Measurements from ENCODE around the gene ETV6. TPM values are rescaled to one million over a fixed set of nuclear protein-coding genes. Genes with fewer than 3 reads are reported as not detected.

ETV6 gene
- total RNA-seq, 4 donors from 2014 or later: 17.7 to 27.1 (median 25.0) TPM

- no peak for DNase-seq (ENCODE audit: low spot score in 2 of 2)
- intact Hi-C loops (cut with DNase I; ENCODE audit: low total_unique reads): no loop called here
- 78 to 85% methylated on average over 2 of the region's 2 CpGs for WGBS, 2 donors
- no peak for TF ChIP-seq POLR2A (IDR thresholded peaks at IDR 0.05)
- TF ChIP-seq, protein P1, sequence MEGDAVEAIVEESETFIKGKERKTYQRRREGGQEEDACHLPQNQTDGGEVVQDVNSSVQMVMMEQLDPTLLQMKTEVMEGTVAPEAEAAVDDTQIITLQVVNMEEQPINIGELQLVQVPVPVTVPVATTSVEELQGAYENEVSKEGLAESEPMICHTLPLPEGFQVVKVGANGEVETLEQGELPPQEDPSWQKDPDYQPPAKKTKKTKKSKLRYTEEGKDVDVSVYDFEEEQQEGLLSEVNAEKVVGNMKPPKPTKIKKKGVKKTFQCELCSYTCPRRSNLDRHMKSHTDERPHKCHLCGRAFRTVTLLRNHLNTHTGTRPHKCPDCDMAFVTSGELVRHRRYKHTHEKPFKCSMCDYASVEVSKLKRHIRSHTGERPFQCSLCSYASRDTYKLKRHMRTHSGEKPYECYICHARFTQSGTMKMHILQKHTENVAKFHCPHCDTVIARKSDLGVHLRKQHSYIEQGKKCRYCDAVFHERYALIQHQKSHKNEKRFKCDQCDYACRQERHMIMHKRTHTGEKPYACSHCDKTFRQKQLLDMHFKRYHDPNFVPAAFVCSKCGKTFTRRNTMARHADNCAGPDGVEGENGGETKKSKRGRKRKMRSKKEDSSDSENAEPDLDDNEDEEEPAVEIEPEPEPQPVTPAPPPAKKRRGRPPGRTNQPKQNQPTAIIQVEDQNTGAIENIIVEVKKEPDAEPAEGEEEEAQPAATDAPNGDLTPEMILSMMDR (IDR thresholded peaks at IDR 0.05): no peak
- H3K4me3 ChIP-seq (ENCODE audit: low read depth, poor library complexity, severe bottlenecking): no peak overlapping the region
Observed at GRCh38 chr12:11685716-11686115, 36.2 kb downstream of the ETV6 start.

DNA sequence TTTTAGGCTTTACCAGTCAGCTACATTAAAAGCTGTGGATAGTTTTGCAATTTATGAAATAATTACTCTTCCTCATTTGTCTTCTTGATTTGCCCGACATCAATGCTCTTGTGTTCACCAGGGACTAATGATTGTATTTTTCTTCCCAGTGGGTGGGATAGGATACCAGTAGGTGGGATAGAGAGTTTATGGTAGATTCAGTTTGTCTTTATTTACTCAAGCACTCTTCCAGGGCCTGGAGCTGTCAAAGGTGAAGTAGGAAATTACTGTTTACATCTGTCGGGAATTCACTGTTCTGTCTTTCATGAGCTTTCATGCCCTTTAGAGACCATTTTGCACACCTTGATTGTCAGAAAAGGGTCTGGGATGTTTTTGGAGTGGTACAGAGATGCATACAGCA is 36.6 kb downstream of the ETV6 start:
- DNase-seq (ENCODE audit: low spot score in 2 of 2): no peak
- no peak overlapping the region for H3K4me3 ChIP-seq (ENCODE audit: low read depth, poor library complexity, severe bottlenecking)
- 94% methylated on average over 2 of the region's 2 CpGs for WGBS, 2 donors
- no peak for TF ChIP-seq POLR2A (IDR thresholded peaks at IDR 0.05)
- TF ChIP-seq, protein P1 (IDR thresholded peaks at IDR 0.05): no peak
- intact Hi-C loops (cut with DNase I; ENCODE audit: low total_unique reads): no loop called here

DNA sequence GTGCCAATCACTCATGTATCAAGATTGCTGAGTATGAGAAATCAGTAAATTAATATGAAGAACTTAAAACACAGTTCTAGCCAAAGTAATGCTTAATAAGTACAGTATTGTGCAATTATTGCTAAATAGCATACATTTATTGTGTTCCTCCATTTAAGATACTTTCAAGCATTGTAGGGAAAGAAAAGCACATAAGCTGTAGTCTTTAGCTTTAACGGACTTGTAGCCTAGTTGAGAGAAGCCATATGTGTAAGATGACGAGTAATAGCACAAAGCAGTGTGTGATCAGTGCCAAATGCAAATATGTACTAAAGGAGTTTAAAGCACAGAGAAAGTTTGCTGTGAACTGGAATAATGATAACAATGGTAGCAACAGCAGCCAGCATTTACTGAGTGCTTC is 38.1 kb downstream of the ETV6 start:
- no peak overlapping the region for H3K4me3 ChIP-seq (ENCODE audit: low read depth, poor library complexity, severe bottlenecking)
- TF ChIP-seq, protein P1 (IDR thresholded peaks at IDR 0.05): no peak
- no peak for TF ChIP-seq POLR2A (IDR thresholded peaks at IDR 0.05)
- 86 to 87% methylated on average over 2 of the region's 2 CpGs for WGBS, 2 donors
- intact Hi-C loops (cut with DNase I; ENCODE audit: low total_unique reads): no loop called here
- DNase-seq (ENCODE audit: low spot score in 2 of 2): no peak

- WGBS, 2 donors: 67 to 73% methylated on average over 4 of the region's 4 CpGs
- intact Hi-C loops (cut with DNase I; ENCODE audit: low total_unique reads): no loop called here
- TF ChIP-seq, protein P1 (IDR thresholded peaks at IDR 0.05): no peak
- peak in 1 of 2 donors; percentile 20 for DNase-seq (ENCODE audit: low spot score in 2 of 2)
- no peak overlapping the region for H3K4me3 ChIP-seq (ENCODE audit: low read depth, poor library complexity, severe bottlenecking)
Observed at GRCh38 chr12:11688379-11688778, 38.9 kb downstream of the ETV6 start.

DNA sequence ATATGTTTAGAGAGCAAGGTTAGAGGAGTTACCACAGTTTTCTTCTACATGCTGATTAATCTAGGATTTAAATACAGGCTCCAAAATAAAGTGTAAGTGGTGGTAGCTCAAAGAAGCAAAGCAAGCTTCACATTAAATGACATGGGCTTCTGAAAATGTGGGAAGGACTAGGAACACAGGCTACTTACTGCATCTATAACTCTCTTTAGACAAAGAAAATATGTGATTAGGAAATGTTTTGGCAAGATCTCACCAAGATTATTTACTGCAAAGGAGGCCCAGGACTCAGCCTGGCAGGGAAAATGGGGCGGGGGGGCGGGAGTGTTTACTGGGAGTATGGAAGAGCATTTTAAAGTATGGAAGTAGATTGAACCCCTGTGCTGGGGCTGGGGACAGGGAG is 39.4 kb downstream of the ETV6 start:
- 68 to 87% methylated on average over 2 of the region's 2 CpGs for WGBS, 2 donors

More for the DNA sequence above, 39.4 kb downstream of the ETV6 start:
- no peak for TF ChIP-seq POLR2A (IDR thresholded peaks at IDR 0.05)
- TF ChIP-seq, protein P1 (IDR thresholded peaks at IDR 0.05): no peak
- peak in 1 of 2 donors; percentile 14 for DNase-seq (ENCODE audit: low spot score in 2 of 2)
- intact Hi-C loops (cut with DNase I; ENCODE audit: low total_unique reads): no loop called here
- H3K4me3 ChIP-seq (ENCODE audit: low read depth, poor library complexity, severe bottlenecking): no peak overlapping the region

Data from lower leg skin (tissue), 4 donors.